K562 (cell line): ENCODE measurements around the gene ADAMTS6. TPM values are rescaled to one million over a fixed set of nuclear protein-coding genes. Genes with fewer than 3 reads are reported as not detected.

Experiments
- ATAC-seq: fragments of 200-7000 bp; cut with Tn5 transposase; 3 replicates; pipeline ENCODE4 v1.9.1; 2020; ENCODE audit warnings: moderate library complexity
- BruUV-seq: library from RNA; stranded (reverse); fragments of 400-500 nt; replicated peaks from 2 replicates; lab custom pipeline; 2021; lab: Mats Ljungman, UMichigan
- CTCF ChIA-PET: fragments of 300-600 bp; formaldehyde crosslinking; extraction: SDS; loops from one replicate; lab custom pipeline; 2021; ENCODE audit warnings: low intra/inter-chr PET ratio; lab: Yijun Ruan, JAX
- POLR2A ChIA-PET: fragments of 300-600, 350-650 bp; sonication (Branson Sonifier 250); formaldehyde crosslinking; extraction: SDS; loops from one replicate; lab custom pipeline; 2021; ENCODE audit warnings: antibody characterized with exemption, inconsistent platforms; lab: Yijun Ruan, JAX
- DNase-seq, 4 experiments: peaks; one replicate each; pipeline versions ENCODE4 v3.0.0 to v3.0.0-alpha.2; 2011 to 2018; ENCODE audit warnings: low spot score in 3 of 4, mixed read lengths in 3 of 4; ENCODE audit errors: extremely low read depth in 1 of 4
- FAIRE-seq: peaks from 2 replicates; lab custom pipeline; 2011; peaks lifted over from hg19 to GRCh38; lab: Jason Lieb, UNC
- H2AFZ ChIP-seq: 2 replicates; pipeline ENCODE4 v1.6.0; 2011; ENCODE audit warnings: low read depth, low read length, control low read depth, inconsistent platforms
- H3K27ac ChIP-seq: fragments of 200-600 bp; 3 replicates; pipeline ENCODE4 v1.8.0; 2011; ENCODE audit warnings: low read depth, mild to moderate bottlenecking, control low read depth, inconsistent platforms, low read length, moderate library complexity, mixed read lengths; ENCODE audit errors: extremely low read depth
- H3K27me3 ChIP-seq, 2 experiments: fragments of 300-600 bp in 1 of 2; 2 replicates in 1 of 2; 3 replicates in 1 of 2; pipeline versions ENCODE4 v1.6.0 to v1.8.0; 2011; ENCODE audit warnings: inconsistent platforms in 2 of 2, low read length in 2 of 2, mild to moderate bottlenecking in 1 of 2, mixed read lengths in 1 of 2, moderate library complexity in 1 of 2; ENCODE audit not compliant: control insufficient read depth in 2 of 2, insufficient read depth in 2 of 2
- H3K36me3 ChIP-seq: fragments of 300-600 bp; 3 replicates; pipeline ENCODE4 v1.8.0; 2011; ENCODE audit warnings: mild to moderate bottlenecking, low read length, inconsistent platforms; ENCODE audit not compliant: control insufficient read depth, insufficient read depth
- H3K4me1 ChIP-seq, 2 experiments: fragments of 200-600 bp in 1 of 2; replicated peaks in 1 of 2; 2 replicates in 1 of 2; 3 replicates in 1 of 2; pipeline versions ENCODE4 v1.5.1 to v1.8.0; 2011; ENCODE audit warnings: inconsistent platforms in 2 of 2, low read length in 2 of 2, mild to moderate bottlenecking in 1 of 2, mixed read lengths in 1 of 2, moderate library complexity in 1 of 2; ENCODE audit not compliant: control insufficient read depth in 2 of 2, insufficient read depth in 2 of 2
- H3K4me2 ChIP-seq: 2 replicates; pipeline ENCODE4 v1.6.1; 2011; ENCODE audit warnings: low read length, control low read depth, inconsistent platforms, mixed read lengths; ENCODE audit not compliant: insufficient read depth
- H3K4me3 ChIP-seq: fragments of 200-600 bp; sonication (generic), shearing (Covaris generic); 2 replicates; pipeline ENCODE4 v1.5.1; 2016; ENCODE audit warnings: control low read depth, inconsistent platforms
- H3K79me2 ChIP-seq: fragments of 200-600 bp; 3 replicates; pipeline ENCODE4 v1.8.0; 2011; ENCODE audit warnings: low read length, inconsistent platforms; ENCODE audit not compliant: control insufficient read depth, insufficient read depth
- H3K9ac ChIP-seq, 2 experiments: 2 replicates each; pipeline versions ENCODE4 v1.6.0 to v1.6.1; 2011; ENCODE audit warnings: low read depth in 2 of 2, low read length in 2 of 2, control low read depth in 1 of 2, inconsistent platforms in 1 of 2, mild to moderate bottlenecking in 1 of 2, mixed read lengths in 1 of 2; ENCODE audit not compliant: insufficient read depth in 1 of 2
- H3K9me1 ChIP-seq: one replicate; pipeline ENCODE4 v1.6.0; 2011; ENCODE audit warnings: inconsistent platforms, mild to moderate bottlenecking, low read length, moderate library complexity; ENCODE audit not compliant: control insufficient read depth, insufficient read depth
- H3K9me3 ChIP-seq: replicated peaks from 2 replicates; pipeline ENCODE4 v1.5.1; 2011; ENCODE audit warnings: low read depth, low read length, inconsistent platforms; ENCODE audit not compliant: control insufficient read depth, insufficient read depth
- H4K20me1 ChIP-seq: replicated peaks from 2 replicates; pipeline ENCODE4 v1.6.1; 2011; ENCODE audit warnings: low read length, inconsistent platforms, mixed read lengths; ENCODE audit not compliant: control insufficient read depth, insufficient read depth
- PBX2 ChIP-seq, 2 experiments: IDR thresholded peaks in 1 of 2; conservative IDR thresholded peaks in 1 of 2; 2 replicates each; pipeline ENCODE4 v1.6.1; 2016; ENCODE audit warnings: low read depth in 2 of 2, mild to moderate bottlenecking in 1 of 2, missing compliant biosample characterization in 1 of 2, missing genetic modification characterization in 1 of 2, moderate library complexity in 1 of 2
- ZNF444 ChIP-seq: fragments of 250-450 bp; sonication (Bioruptor Pico); IDR thresholded peaks from 2 replicates; pipeline ENCODE4 v1.4.0; 2020; ENCODE audit warnings: mild to moderate bottlenecking, moderate library complexity
- WGBS: fragments of 100-300 bp; shearing (Covaris generic); methylation state at CpG from one replicate; pipeline ENCODE4 v1.1.6; 2016; ENCODE audit warnings: low coverage, mixed read lengths; ENCODE audit not compliant: insufficient coverage; ENCODE audit errors: missing lambda C conversion rate; 5-methylcytosine and 5-hydroxymethylcytosine counted together
- in situ Hi-C: fragments of 300-500 bp; cut with MboI; formaldehyde crosslinking; loops from 4 replicates; pipeline ENCODE4 v1.15.0; 2018; ENCODE audit warnings: inconsistent platforms, mixed read lengths
- intact Hi-C: fragments of 100-400 bp; cut with micrococcal nuclease; formaldehyde crosslinking; loops from 2 replicates; pipeline ENCODE4 v1.14.2; 2022
- polyA plus RNA-seq, 8 experiments: library from polyadenylated mRNA; depleted of rRNA in 4 of 8; stranded (reverse) in 5 of 8; unstranded in 3 of 8; fragments of >200 nt; fragmentation: Nextera tagmentation in 2 of 8; fragmentation: Illumina TruSeq in 1 of 8; extraction: Ambion mirVana in 2 of 8; extraction: Trizol in 1 of 8; gene quantifications; 2 replicates each; pipeline versions ENCODE4 v1.2.1 to v1.2.3, GENCODE V29; 2011 to 2014; ENCODE audit warnings: inconsistent platforms in 1 of 8, missing spikeins in 1 of 8
- total RNA-seq, 7 experiments: library from RNA; depleted of rRNA in 6 of 7; stranded (reverse); fragments of >200 nt in 6 of 7; fragmentation: Illumina TruSeq in 2 of 7; extraction: Trizol in 2 of 7; gene quantifications; 2 replicates each; pipeline versions ENCODE4 v1.2.1 to v1.2.3, GENCODE V29; 2011 to 2021; ENCODE audit warnings: low replicate concordance in 1 of 7

ADAMTS6 gene
- total and polyA plus RNA-seq, 9 of the 15 experiments (the other 6 are each of a cell fraction or from before 2014, with no cell fraction given), result 0.57 to 5.3 (median 1.5) TPM

- H3K27me3 ChIP-seq, result no peaks in the 10 kb centered on the region
- in situ Hi-C loops, result no loop called here
- DNase-seq (no peak), FAIRE-seq (no peak)
- CTCF ChIA-PET, result no interaction called here
- H3K4me1 ChIP-seq, result no peaks in the 10 kb centered on the region
- TF ChIP-seq PBX2 (CRISPR knock-in tag; IDR thresholded peaks at IDR 0.05; ENCODE audit: low read depth) (no peak), PBX2 (tag; conservative IDR thresholded peaks at IDR 0.05; ENCODE audit: low read depth) (0 out of 2 replicates have a peak, but pooled peaks have one; percentile 12), ZNF444 (CRISPR knock-in tag) (no peak)
- TF ChIP-seq, all 486 proteins: peak for 1
- Histone ChIP-seq H3K79me2 (no peaks in the 10 kb centered on the region), H3K4me3 (no peak overlapping the region), H3K9ac (no peak overlapping the region), H2AFZ (no peak overlapping the region), H3K36me3 (no peaks in the 10 kb centered on the region), H4K20me1 (no peaks in the 10 kb centered on the region), H3K9me1 (no peaks in the 10 kb centered on the region), H3K27ac (no peak overlapping the region), H3K9me3 (no peaks in the 10 kb centered on the region), H3K4me2 (no peak overlapping the region)
- ATAC-seq, result no peak
- WGBS, result 6% methylated on average over 9 of the region's 9 CpGs
- intact Hi-C loops, result no loop called here
- no TSS peak for BruUV-seq
- POLR2A ChIA-PET, result interaction anchor here (1.0 kb wide), 1 partner anchor 10 kb away, joined by 3 read pairs; no protein-coding TSS in a partner anchor
Observed at GRCh38 chr5:65144136-65144871, 337.4 kb downstream of the ADAMTS6 start.
